ENCODE results near the gene SPPL3.

The SPPL3 gene

DNA sequence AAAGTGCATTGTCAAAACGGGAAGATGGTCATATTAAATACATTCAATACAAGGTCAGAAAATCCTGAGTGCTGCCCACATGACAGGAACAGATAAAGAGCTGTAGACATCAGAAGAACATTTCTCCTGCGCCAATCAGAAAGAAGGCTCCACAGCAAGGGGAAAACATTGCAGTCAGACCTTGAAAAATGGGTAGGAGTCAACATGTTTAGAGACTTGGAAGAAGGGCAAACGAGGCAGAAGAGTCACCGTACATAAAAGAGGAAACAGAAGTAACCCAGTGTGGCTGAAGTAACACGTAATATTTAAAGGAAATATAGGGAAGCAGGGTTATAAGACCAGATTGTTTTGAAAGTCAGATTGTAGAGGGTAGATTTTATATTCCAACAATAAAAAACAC lies 11.9 kb downstream of the SPPL3 start:
- Histone ChIP-seq H3K36me3 (ENCODE audit: control insufficient read depth in 2 of 2, insufficient read depth in 1 of 2, low read length in 2 of 2) (peaks cover 0 to 8% of the 10 kb centered on the region in 2 experiments; a peak in 1 of 3 replicates), H3K4me3 (ENCODE audit: low read depth, low read length) (no peak overlapping the region), H3K27ac (ENCODE audit: extremely low read depth, low read depth, low read length) (no peak overlapping the region), H3K4me1 (ENCODE audit: control insufficient read depth, insufficient read depth, low read length) (peaks cover 6% of the 10 kb centered on the region; the same call in 1 of the 2 replicates), H3K9me3 (ENCODE audit: control insufficient read depth, insufficient read depth, low read depth, low read length) (no peaks in the 10 kb centered on the region)
- ChIA-PET POLR2A (no interaction called here), CTCF (no interaction called here)
- TF ChIP-seq KLF17 (tag by site-specific recombination; IDR thresholded peaks at IDR 0.05) (no peak), ZBTB1 (tag by site-specific recombination; IDR thresholded peaks at IDR 0.05) (no peak), ZNF610 (tag by site-specific recombination; IDR thresholded peaks at IDR 0.05; ENCODE audit: borderline replicate concordance) (no peak), ZNF837 (tag by site-specific recombination; IDR thresholded peaks at IDR 0.05) (no peak), ZNF341 (tag by site-specific recombination; IDR thresholded peaks at IDR 0.05; ENCODE audit: low read depth) (no peak), ZNF623 (tag by site-specific recombination; IDR thresholded peaks at IDR 0.05) (no peak), ZNF2 (tag by site-specific recombination; IDR thresholded peaks at IDR 0.05) (no peak), ZNF707 (tag by site-specific recombination; IDR thresholded peaks at IDR 0.05) (no peak), ZNF140 (tag by site-specific recombination; IDR thresholded peaks at IDR 0.05) (no peak), MYNN (tag by site-specific recombination; IDR thresholded peaks at IDR 0.05; ENCODE audit: borderline replicate concordance) (no peak), OVOL3 (tag by site-specific recombination; IDR thresholded peaks at IDR 0.05) (no peak), ZNF768 (tag by site-specific recombination; IDR thresholded peaks at IDR 0.05) (no peak), HOXD13 (CRISPR knock-in tag; IDR thresholded peaks at IDR 0.05; ENCODE audit: borderline replicate concordance) (no peak), ZBTB21 (tag by site-specific recombination; IDR thresholded peaks at IDR 0.05) (no peak), ZNF138 (tag by site-specific recombination; IDR thresholded peaks at IDR 0.05; ENCODE audit: borderline replicate concordance) (no peak), ZNF311 (tag by site-specific recombination; IDR thresholded peaks at IDR 0.05; ENCODE audit: borderline replicate concordance) (no peak), SP7 (tag by site-specific recombination; IDR thresholded peaks at IDR 0.05) (no peak), ZNF211 (tag by site-specific recombination; IDR thresholded peaks at IDR 0.05; ENCODE audit: low read depth) (no peak)
- TF ChIP-seq, protein P1, sequence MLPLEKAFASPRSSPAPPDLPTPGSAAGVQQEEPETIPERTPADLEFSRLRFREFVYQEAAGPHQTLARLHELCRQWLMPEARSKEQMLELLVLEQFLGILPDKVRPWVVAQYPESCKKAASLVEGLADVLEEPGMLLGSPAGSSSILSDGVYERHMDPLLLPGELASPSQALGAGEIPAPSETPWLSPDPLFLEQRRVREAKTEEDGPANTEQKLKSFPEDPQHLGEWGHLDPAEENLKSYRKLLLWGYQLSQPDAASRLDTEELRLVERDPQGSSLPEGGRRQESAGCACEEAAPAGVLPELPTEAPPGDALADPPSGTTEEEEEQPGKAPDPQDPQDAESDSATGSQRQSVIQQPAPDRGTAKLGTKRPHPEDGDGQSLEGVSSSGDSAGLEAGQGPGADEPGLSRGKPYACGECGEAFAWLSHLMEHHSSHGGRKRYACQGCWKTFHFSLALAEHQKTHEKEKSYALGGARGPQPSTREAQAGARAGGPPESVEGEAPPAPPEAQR (tag by site-specific recombination; IDR thresholded peaks at IDR 0.05) = no peak

DNA sequence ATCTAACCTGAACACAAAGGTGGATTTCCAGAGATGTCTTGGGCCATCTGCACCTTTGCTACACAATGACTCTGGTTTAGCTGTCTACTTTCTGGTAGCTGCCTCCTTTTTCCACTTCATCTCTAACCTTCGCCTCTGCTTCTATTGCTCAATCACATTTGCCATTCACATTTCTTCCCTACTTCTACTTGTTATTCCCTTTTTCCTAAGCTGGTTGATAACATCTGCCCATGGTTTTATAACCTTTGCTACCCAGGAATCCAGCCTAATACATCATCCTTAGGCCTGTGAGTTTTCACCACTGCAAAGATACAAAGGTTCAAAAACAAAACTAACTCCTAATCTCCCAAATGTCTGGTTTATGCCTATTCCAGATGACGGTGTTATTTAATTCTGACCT lies 13.2 kb downstream of the SPPL3 start:
- POLR2A ChIA-PET = interaction anchor here (0.6 to 0.9 kb wide), 2 partner anchors 11 to 15 kb away, joined by 4 to 9 read pairs; no protein-coding TSS in a partner anchor
- no peak for TF ChIP-seq ZBTB44 (tag by site-specific recombination; IDR thresholded peaks at IDR 0.05)
- TF ChIP-seq ZNF19 (tag by site-specific recombination; IDR thresholded peaks at IDR 0.05; ENCODE audit: low read depth) = no peak
- no peak for TF ChIP-seq ZSCAN30 (tag by site-specific recombination; IDR thresholded peaks at IDR 0.05)
- TF ChIP-seq, protein P2, sequence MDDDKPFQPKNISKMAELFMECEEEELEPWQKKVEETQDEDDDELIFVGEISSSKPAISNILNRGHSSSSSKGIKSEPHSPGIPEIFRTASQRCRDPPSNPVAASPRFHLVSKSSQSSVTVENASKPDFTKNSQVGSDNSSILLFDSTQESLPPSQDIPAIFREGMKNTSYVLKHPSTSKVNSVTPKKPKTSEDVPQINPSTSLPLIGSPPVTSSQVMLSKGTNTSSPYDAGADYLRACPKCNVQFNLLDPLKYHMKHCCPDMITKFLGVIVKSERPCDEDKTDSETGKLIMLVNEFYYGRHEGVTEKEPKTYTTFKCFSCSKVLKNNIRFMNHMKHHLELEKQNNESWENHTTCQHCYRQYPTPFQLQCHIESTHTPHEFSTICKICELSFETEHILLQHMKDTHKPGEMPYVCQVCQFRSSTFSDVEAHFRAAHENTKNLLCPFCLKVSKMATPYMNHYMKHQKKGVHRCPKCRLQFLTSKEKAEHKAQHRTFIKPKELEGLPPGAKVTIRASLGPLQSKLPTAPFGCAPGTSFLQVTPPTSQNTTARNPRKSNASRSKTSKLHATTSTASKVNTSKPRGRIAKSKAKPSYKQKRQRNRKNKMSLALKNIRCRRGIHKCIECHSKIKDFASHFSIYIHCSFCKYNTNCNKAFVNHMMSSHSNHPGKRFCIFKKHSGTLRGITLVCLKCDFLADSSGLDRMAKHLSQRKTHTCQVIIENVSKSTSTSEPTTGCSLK (tag by site-specific recombination; IDR thresholded peaks at IDR 0.05) = no peak
- TF ChIP-seq ZNF132 (tag by site-specific recombination; IDR thresholded peaks at IDR 0.05; ENCODE audit: borderline replicate concordance) = no peak
- TF ChIP-seq ZIC2 (tag by site-specific recombination; IDR thresholded peaks at IDR 0.05) = peak; percentile 33; the same call in 1 of the 2 replicates
- no peak for TF ChIP-seq ZNF24 (tag by site-specific recombination; IDR thresholded peaks at IDR 0.05)
- TF ChIP-seq ZNF112 (tag by site-specific recombination; IDR thresholded peaks at IDR 0.05) = no peak
- TF ChIP-seq, protein P3, sequence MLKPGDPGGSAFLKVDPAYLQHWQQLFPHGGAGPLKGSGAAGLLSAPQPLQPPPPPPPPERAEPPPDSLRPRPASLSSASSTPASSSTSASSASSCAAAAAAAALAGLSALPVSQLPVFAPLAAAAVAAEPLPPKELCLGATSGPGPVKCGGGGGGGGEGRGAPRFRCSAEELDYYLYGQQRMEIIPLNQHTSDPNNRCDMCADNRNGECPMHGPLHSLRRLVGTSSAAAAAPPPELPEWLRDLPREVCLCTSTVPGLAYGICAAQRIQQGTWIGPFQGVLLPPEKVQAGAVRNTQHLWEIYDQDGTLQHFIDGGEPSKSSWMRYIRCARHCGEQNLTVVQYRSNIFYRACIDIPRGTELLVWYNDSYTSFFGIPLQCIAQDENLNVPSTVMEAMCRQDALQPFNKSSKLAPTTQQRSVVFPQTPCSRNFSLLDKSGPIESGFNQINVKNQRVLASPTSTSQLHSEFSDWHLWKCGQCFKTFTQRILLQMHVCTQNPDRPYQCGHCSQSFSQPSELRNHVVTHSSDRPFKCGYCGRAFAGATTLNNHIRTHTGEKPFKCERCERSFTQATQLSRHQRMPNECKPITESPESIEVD (tag by site-specific recombination; IDR thresholded peaks at IDR 0.05) = peak; percentile 69
- TF ChIP-seq ZNF530 (tag by site-specific recombination; IDR thresholded peaks at IDR 0.05; ENCODE audit: low read depth) = no peak

More for the DNA sequence above, 13.2 kb downstream of the SPPL3 start:
- no peaks in the 10 kb centered on the region for H3K9me3 ChIP-seq (ENCODE audit: control insufficient read depth, insufficient read depth, low read depth, low read length)
- H3K36me3 ChIP-seq (ENCODE audit: control insufficient read depth in 2 of 2, insufficient read depth in 1 of 2, low read length in 2 of 2) = peaks cover 0 to 8% of the 10 kb centered on the region in 2 experiments; a peak in 1 of 3 replicates
- H3K27ac ChIP-seq (ENCODE audit: extremely low read depth, low read depth, low read length) = no peak overlapping the region
- CTCF ChIA-PET = interaction anchor here (0.6 kb wide), 1 partner anchor 112 kb away, joined by 3 read pairs; no protein-coding TSS in a partner anchor
- peaks cover 6% of the 10 kb centered on the region for H3K4me1 ChIP-seq (ENCODE audit: control insufficient read depth, insufficient read depth, low read length)
- no peak overlapping the region for H3K4me3 ChIP-seq (ENCODE audit: low read depth, low read length)

All from HEK293 (cell line).